ENCODE measurements around the gene CMTM2. TPM values are rescaled to one million over a fixed set of nuclear protein-coding genes. Genes with fewer than 3 reads are reported as not detected.

Gene CMTM2
- total RNA-seq, 1 donor, result not detected

- Histone ChIP-seq H3K4me1 (ENCODE audit: insufficient read depth, low read length) (peaks cover 22% of the 10 kb centered on the region), H3K27ac (ENCODE audit: low read depth, low read length) (peak overlapping the region; percentile 75), H3K36me3 (ENCODE audit: insufficient read depth, low read length) (no peaks in the 10 kb centered on the region), H3K79me2 (ENCODE audit: insufficient read depth, low read length) (no peaks in the 10 kb centered on the region), H2AFZ (ENCODE audit: low read length) (no peak overlapping the region), H4K20me1 (ENCODE audit: insufficient read depth, low read length) (no peaks in the 10 kb centered on the region), H3K4me3 (ENCODE audit: insufficient read depth, low read length) (no peak overlapping the region), H3K9me3 (ENCODE audit: low read depth, low read length) (no peaks in the 10 kb centered on the region), H3K27me3 (ENCODE audit: insufficient read depth, low read length) (peaks cover 7% of the 10 kb centered on the region), H3K4me2 (ENCODE audit: insufficient read depth, low read length) (peak overlapping the region; percentile 40)
- peak; percentile 78 for DNase-seq (ENCODE audit: insufficient read length, low spot score, missing footprints)
- no peak for TF ChIP-seq CTCF (IDR thresholded peaks at IDR 0.05; ENCODE audit: extremely low read depth, low read depth, low read length)
Observed at GRCh38 chr16:66581246-66581952, 2.1 kb downstream of the CMTM2 start.

GRCh38 chr16:66585481-66586239 lies 6.4 kb downstream of the CMTM2 start:
- no peaks in the 10 kb centered on the region for H4K20me1 ChIP-seq (ENCODE audit: insufficient read depth, low read length)
- H2AFZ ChIP-seq (ENCODE audit: low read length), result no peak overlapping the region

DNA sequence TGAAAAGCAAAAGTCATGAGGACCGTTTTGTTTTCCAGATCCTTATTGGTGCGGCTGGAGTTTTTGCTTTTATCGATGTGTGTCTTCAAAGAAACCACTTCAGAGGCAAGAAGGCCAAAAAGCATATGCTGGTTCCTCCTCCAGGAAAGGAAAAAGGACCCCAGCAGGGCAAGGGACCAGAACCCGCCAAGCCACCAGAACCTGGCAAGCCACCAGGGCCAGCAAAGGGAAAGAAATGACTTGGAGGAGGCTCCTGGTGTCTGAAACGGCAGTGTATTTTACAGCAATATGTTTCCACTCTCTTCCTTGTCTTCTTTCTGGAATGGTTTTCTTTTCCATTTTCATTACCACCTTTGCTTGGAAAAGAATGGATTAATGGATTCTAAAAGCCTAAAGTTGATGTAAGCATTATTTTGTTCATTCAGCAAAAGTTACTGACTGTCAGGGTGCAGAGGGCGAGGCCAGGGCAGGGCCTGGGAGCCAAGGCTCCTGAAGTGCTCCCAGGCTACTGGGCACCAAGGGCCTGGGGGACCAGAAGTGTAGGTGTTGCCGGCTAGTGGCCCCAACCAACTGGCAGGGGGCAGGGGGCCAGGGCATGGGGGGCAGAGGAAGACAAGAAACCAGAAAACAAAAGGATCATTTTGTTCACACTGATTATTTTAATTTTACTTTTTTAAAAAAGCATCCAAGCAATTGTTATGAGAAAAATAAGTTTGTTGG lies 8.8 kb downstream of the CMTM2 start:
- no peak for TF ChIP-seq CTCF (IDR thresholded peaks at IDR 0.05; ENCODE audit: extremely low read depth, low read depth, low read length)
- Histone ChIP-seq H3K9me3 (ENCODE audit: low read depth, low read length) (no peaks in the 10 kb centered on the region), H4K20me1 (ENCODE audit: insufficient read depth, low read length) (no peaks in the 10 kb centered on the region), H3K27me3 (ENCODE audit: insufficient read depth, low read length) (no peaks in the 10 kb centered on the region), H3K4me3 (ENCODE audit: insufficient read depth, low read length) (no peak overlapping the region), H3K4me2 (ENCODE audit: insufficient read depth, low read length) (peak overlapping the region; percentile 41), H3K27ac (ENCODE audit: low read depth, low read length) (no peak overlapping the region), H2AFZ (ENCODE audit: low read length) (peak overlapping the region; percentile 44), H3K79me2 (ENCODE audit: insufficient read depth, low read length) (no peaks in the 10 kb centered on the region), H3K36me3 (ENCODE audit: insufficient read depth, low read length) (no peaks in the 10 kb centered on the region), H3K4me1 (ENCODE audit: insufficient read depth, low read length) (peaks cover 4% of the 10 kb centered on the region)
- DNase-seq (ENCODE audit: insufficient read length, low spot score, missing footprints), result no peak

More at GRCh38 chr16:66585481-66586239, 6.4 kb downstream of the CMTM2 start:
- no peak overlapping the region for H3K4me2 ChIP-seq (ENCODE audit: insufficient read depth, low read length)
- TF ChIP-seq CTCF (IDR thresholded peaks at IDR 0.05; ENCODE audit: extremely low read depth, low read depth, low read length), result no peak
- no peaks in the 10 kb centered on the region for H3K27me3 ChIP-seq (ENCODE audit: insufficient read depth, low read length)
- no peak overlapping the region for H3K27ac ChIP-seq (ENCODE audit: low read depth, low read length)
- H3K4me3 ChIP-seq (ENCODE audit: insufficient read depth, low read length), result no peak overlapping the region
- no peaks in the 10 kb centered on the region for H3K79me2 ChIP-seq (ENCODE audit: insufficient read depth, low read length)
- peaks cover 18% of the 10 kb centered on the region for H3K4me1 ChIP-seq (ENCODE audit: insufficient read depth, low read length)
- H3K36me3 ChIP-seq (ENCODE audit: insufficient read depth, low read length), result no peaks in the 10 kb centered on the region
- no peaks in the 10 kb centered on the region for H3K9me3 ChIP-seq (ENCODE audit: low read depth, low read length)
- DNase-seq (ENCODE audit: insufficient read length, low spot score, missing footprints), result no peak

Measured in osteoblast (primary cell).